HCT116 (cell line): ENCODE data around the gene AKR1A1. TPM values are rescaled to one million over a fixed set of nuclear protein-coding genes. Genes with fewer than 3 reads are reported as not detected.
A peak's percentile ranks its signal among the peaks of the same experiment; 100 is the strongest.

Experiments used
- ATAC-seq: fragments of 200-7000 bp; cut with Tn5 transposase; 2 replicates; pipeline ENCODE4 v1.9.1; 2020; ENCODE audit warnings: mild to moderate bottlenecking, moderate library complexity
- BruUV-seq: library from RNA; stranded (reverse); fragments of 400-500 nt; replicated peaks from 2 replicates; lab custom pipeline; 2021; lab: Mats Ljungman, UMichigan
- CTCF ChIA-PET: fragments of 300-600 bp; sonication (Branson Sonifier 250); formaldehyde crosslinking; loops from one replicate; lab custom pipeline; 2021; ENCODE audit warnings: antibody characterized with exemption; lab: Charles Lee
- POLR2A ChIA-PET: fragments of 300-600, 350-600 bp; sonication (Branson Sonifier 250); formaldehyde crosslinking; loops from one replicate; lab custom pipeline; 2021; ENCODE audit warnings: antibody characterized with exemption; lab: Charles Lee
- RAD21 ChIA-PET, 2 experiments: fragments of 300-600 bp; sonication (Branson Sonifier 250); formaldehyde crosslinking; loops; one replicate each; lab custom pipeline; 2023; ENCODE audit warnings: low total read pairs in 2 of 2; ENCODE audit not compliant: uncharacterized antibody in 2 of 2, unreplicated experiment in 2 of 2, low non-redundant PET in 1 of 2; lab: Charles Lee
- DNase-seq: peaks from one replicate; pipeline ENCODE4 v3.0.0-alpha.2; 2010; ENCODE audit warnings: low read depth, low spot score
- H2AFZ ChIP-seq: fragments of 200-600 bp; shearing (Covaris generic), sonication (generic); 2 replicates; pipeline ENCODE4 v1.6.1; 2017; ENCODE audit warnings: low read depth, mixed run types, mixed read lengths, antibody characterized with exemption, low read length; ENCODE audit not compliant: poor library complexity, severe bottlenecking
- H3K27ac ChIP-seq: 2 replicates; pipeline ENCODE4 v1.5.1; 2012; ENCODE audit warnings: low read depth, low read length
- H3K27me3 ChIP-seq: fragments of 200-600 bp; sonication (generic); 2 replicates; pipeline ENCODE4 v1.6.1; 2016; ENCODE audit warnings: mixed run types, low read length, mixed read lengths; ENCODE audit not compliant: insufficient read depth
- H3K36me3 ChIP-seq, 2 experiments: fragments of 200-500 bp in 1 of 2; fragments of 200-600 bp in 1 of 2; sonication (Bioruptor generic) in 1 of 2; sonication (generic) in 1 of 2; 2 replicates each; pipeline versions ENCODE4 v1.5.1 to v1.6.1; 2014 to 2016; ENCODE audit warnings: low read length in 2 of 2, inconsistent platforms in 1 of 2, mixed read lengths in 1 of 2, mixed run types in 1 of 2; ENCODE audit not compliant: insufficient read depth in 2 of 2, control insufficient read depth in 1 of 2
- H3K4me1 ChIP-seq, 2 experiments: fragments of 200-600 bp in 1 of 2; sonication (generic) in 1 of 2; 2 replicates each; pipeline versions ENCODE4 v1.5.1 to v1.6.1; 2012 to 2017; ENCODE audit warnings: low read length in 2 of 2, inconsistent platforms in 1 of 2, mild to moderate bottlenecking in 1 of 2, mixed read lengths in 1 of 2, mixed run types in 1 of 2, moderate library complexity in 1 of 2; ENCODE audit not compliant: insufficient read depth in 2 of 2, control insufficient read depth in 1 of 2
- H3K4me2 ChIP-seq: fragments of 200-600 bp; sonication (generic); 2 replicates; pipeline ENCODE4 v1.6.1; 2017; ENCODE audit warnings: mixed run types, low read length, mixed read lengths
- H3K4me3 ChIP-seq, 2 experiments: fragments of 200-600 bp in 1 of 2; sonication (generic) in 1 of 2; replicated peaks in 1 of 2; 2 replicates each; pipeline ENCODE4 v1.5.1; 2011 to 2016; ENCODE audit warnings: low read length in 2 of 2, control low read depth in 1 of 2, low read depth in 1 of 2, mild to moderate bottlenecking in 1 of 2, mixed read lengths in 1 of 2, mixed run types in 1 of 2
- H3K79me2 ChIP-seq: fragments of 200-600 bp; sonication (generic); 2 replicates; pipeline ENCODE4 v1.6.1; 2017; ENCODE audit warnings: mild to moderate bottlenecking, mixed run types, low read length, moderate library complexity, mixed read lengths; ENCODE audit not compliant: insufficient read depth
- H3K9ac ChIP-seq: fragments of 200-600 bp; sonication (generic); 2 replicates; pipeline ENCODE4 v1.6.1; 2016; ENCODE audit warnings: low read length, mixed read lengths
- H3K9me2 ChIP-seq: fragments of 200-600 bp; sonication (generic), shearing (Covaris generic); 2 replicates; pipeline ENCODE4 v1.6.1; 2017; ENCODE audit warnings: mixed run types, mild to moderate bottlenecking, moderate library complexity; ENCODE audit not compliant: insufficient read depth
- H3K9me3 ChIP-seq, 2 experiments: fragments of 200-500 bp in 1 of 2; fragments of 200-600 bp in 1 of 2; sonication (Bioruptor generic) in 1 of 2; sonication (generic) in 1 of 2; 2 replicates each; pipeline ENCODE4 v1.6.1; 2014 to 2017; ENCODE audit warnings: low read length in 2 of 2, mixed read lengths in 2 of 2, inconsistent platforms in 1 of 2, low read depth in 1 of 2, mild to moderate bottlenecking in 1 of 2, mixed run types in 1 of 2, moderate library complexity in 1 of 2; ENCODE audit not compliant: control insufficient read depth in 1 of 2, insufficient read depth in 1 of 2
- H4K20me1 ChIP-seq: fragments of 200-600 bp; sonication (generic), shearing (Covaris generic); 2 replicates; pipeline ENCODE4 v1.6.1; 2017; ENCODE audit warnings: mixed run types, mild to moderate bottlenecking, moderate library complexity; ENCODE audit not compliant: insufficient read depth
- CBX3 ChIP-seq: IDR thresholded peaks from 2 replicates; pipeline ENCODE4 v1.6.1; 2012; ENCODE audit warnings: low read depth
- EGR1 ChIP-seq: IDR thresholded peaks from 2 replicates; pipeline ENCODE4 v1.6.1; 2012; ENCODE audit warnings: low read depth
- ELF1 ChIP-seq: IDR thresholded peaks from 2 replicates; pipeline ENCODE4 v1.6.1; 2012; ENCODE audit warnings: low read depth, borderline replicate concordance
- POLR2A ChIP-seq: IDR thresholded peaks from 2 replicates; pipeline ENCODE4 v1.7.0; 2011; ENCODE audit warnings: borderline replicate concordance; ENCODE audit not compliant: insufficient read depth, insufficient read length; ENCODE audit errors: extremely low read depth
- POLR2AphosphoS5 ChIP-seq: IDR thresholded peaks from 2 replicates; pipeline ENCODE4 v1.6.1; 2011; ENCODE audit warnings: mild to moderate bottlenecking, low read depth, low read length, moderate library complexity
- RAD21 ChIP-seq: IDR thresholded peaks from 2 replicates; pipeline ENCODE4 v1.6.1; 2012; ENCODE audit warnings: low read depth, mild to moderate bottlenecking
- SIN3A ChIP-seq: IDR thresholded peaks from 2 replicates; pipeline ENCODE4 v1.6.1; 2012; ENCODE audit warnings: low read depth
- SP1 ChIP-seq: IDR thresholded peaks from 2 replicates; pipeline ENCODE4 v1.6.1; 2012; ENCODE audit warnings: low read depth
- TCF7L2 ChIP-seq: IDR thresholded peaks from 2 replicates; pipeline ENCODE4 v1.7.0; 2011; ENCODE audit warnings: borderline replicate concordance, inconsistent platforms; ENCODE audit not compliant: insufficient read depth, insufficient read length; ENCODE audit errors: extremely low read depth
- YY1 ChIP-seq: IDR thresholded peaks from 2 replicates; pipeline ENCODE4 v1.6.1; 2011; ENCODE audit warnings: low read length, low read depth, moderate library complexity, mild to moderate bottlenecking; ENCODE audit not compliant: insufficient replicate concordance; ENCODE audit errors: extremely low read depth
- ZFX ChIP-seq: fragments of 450-650 bp; IDR thresholded peaks from 2 replicates; pipeline ENCODE4 v1.6.1; 2017
- intact Hi-C: fragments of 100-400 bp; cut with micrococcal nuclease; formaldehyde crosslinking; loops from 2 replicates; pipeline ENCODE4 v1.10.0; 2022
- total RNA-seq: library from RNA; stranded (reverse); gene quantifications from one replicate; pipeline ENCODE4 v1.2.1, GENCODE V29; 2021; ENCODE audit not compliant: unreplicated experiment
- TF ChIP-seq, protein P1 (sequence below): IDR thresholded peaks from 2 replicates; pipeline ENCODE4 v1.6.1; 2012
- TF ChIP-seq, protein P2 (sequence below): IDR thresholded peaks from 2 replicates; pipeline ENCODE4 v1.6.1; 2012

The AKR1A1 gene
- total RNA-seq, 1 experiment from 2014 or later, result 199 TPM

DNA sequence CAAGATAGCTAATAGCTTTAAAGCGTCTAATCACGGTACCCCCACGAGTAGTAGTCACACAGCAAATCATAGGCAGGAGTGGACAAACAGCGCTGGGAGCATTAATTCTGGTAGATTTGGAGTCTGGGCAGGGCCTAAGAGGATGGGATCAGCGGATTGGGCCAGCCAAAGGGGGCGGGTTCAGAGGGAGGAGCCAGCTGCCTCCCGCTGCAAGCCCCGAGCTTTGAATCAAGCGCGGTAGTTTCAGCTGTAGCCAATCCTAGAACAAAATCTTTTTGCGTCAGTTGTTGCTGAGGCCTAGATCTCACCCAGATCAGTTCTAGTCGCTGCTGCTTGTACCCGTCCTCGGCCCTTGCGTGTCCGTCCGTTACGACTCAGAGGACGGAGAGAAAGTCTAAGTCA, 32.6 kb downstream of the AKR1A1 start:
- intact Hi-C loops, result loop anchor here (10.0 kb wide), 1 partner anchor 302 kb away; no protein-coding TSS in a partner anchor
- Histone ChIP-seq H3K4me1 (peaks cover 10 to 19% of the 10 kb centered on the region in 2 experiments), H3K79me2 (peaks cover 43% of the 10 kb centered on the region), H3K9me2 (no peaks in the 10 kb centered on the region), H2AFZ (peak overlapping the region; percentile 97), H3K36me3 (peaks cover 0 to 17% of the 10 kb centered on the region in 2 experiments; a peak in 1 of 4 replicates), H3K27me3 (no peaks in the 10 kb centered on the region), H3K4me3 (peak overlapping the region; percentile 98 to 99), H3K27ac (peak overlapping the region; percentile 87), H4K20me1 (peaks cover 25% of the 10 kb centered on the region; the same call in 1 of the 2 replicates), H3K4me2 (peak overlapping the region; percentile 98), H3K9ac (peak overlapping the region; percentile 99), H3K9me3 (no peaks in the 10 kb centered on the region)
- CTCF ChIA-PET, result interaction anchor here (0.9 kb wide), 2 partner anchors 13 to 70 kb away, joined by 3 to 4 read pairs; no protein-coding TSS in a partner anchor
- peak; percentile 88 for ATAC-seq
- POLR2A ChIA-PET, result interaction anchor here (0.6 to 1.8 kb wide), 15 partner anchors 8 to 862 kb away, joined by 3 to 7 read pairs (median 4); partner anchors contain the start of genes CCDC163, HECTD3, MMACHC and PRDX1
- BruUV-seq, result TSS peak; percentile 81
- RAD21 ChIA-PET, result no interaction called here
- TF ChIP-seq TCF7L2 (peak; percentile 6), CBX3 (no peak)
- DNase-seq, result peak; percentile 95

DNA sequence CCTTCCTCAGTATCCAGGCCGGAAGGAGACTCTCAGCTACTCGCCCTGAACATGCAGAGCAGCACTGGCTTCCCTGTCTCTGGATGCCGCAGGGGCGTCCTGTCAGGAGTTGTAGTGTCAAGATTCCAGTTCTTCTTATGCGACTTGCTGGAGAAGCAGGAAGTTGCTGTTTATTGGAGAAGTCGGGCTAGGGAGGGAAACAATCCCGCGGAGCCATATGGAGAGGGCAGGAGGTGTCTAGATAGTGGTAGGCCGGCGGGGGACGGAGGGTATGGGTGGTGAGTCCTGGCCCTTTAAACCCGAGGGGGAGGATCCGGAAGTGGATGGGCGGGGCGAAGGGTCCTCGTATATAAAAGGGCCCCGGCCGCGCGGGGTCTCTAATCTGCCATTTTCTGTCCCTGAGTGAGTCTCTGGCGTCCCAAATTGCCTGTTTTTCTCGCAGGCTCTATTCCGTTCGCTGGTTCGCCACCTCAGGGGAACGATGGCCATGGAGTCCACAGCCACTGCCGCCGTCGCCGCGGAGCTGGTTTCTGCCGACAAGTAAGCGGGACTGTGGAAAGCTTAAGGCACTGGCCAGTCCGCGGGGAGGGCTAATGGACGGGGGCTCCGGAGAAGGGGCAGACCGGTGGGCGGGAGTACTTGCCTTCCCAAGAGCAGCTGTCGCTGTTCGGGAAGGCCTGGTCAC, 33.2 kb downstream of the AKR1A1 start, which contains the start of gene NASP:
Gene NASP, plus strand, starts transcription at position 376 of the 685 bp plus-strand sequence. Its CDS starts 106 bp downstream, at position 482.
- Histone ChIP-seq H3K4me2 (peak within 1 kb of the TSS; percentile 98), H4K20me1 (peaks cover 25% of the 10 kb centered on the region; the same call in 1 of the 2 replicates), H3K9ac (peak within 1 kb of the TSS; percentile 99), H3K4me3 (peak within 1 kb of the TSS; percentile 98 to 99), H3K9me2 (no peaks in the 10 kb centered on the region), H3K36me3 (peaks cover 0 to 17% of the 10 kb centered on the region in 2 experiments; a peak in 1 of 4 replicates), H3K27ac (peak within 1 kb of the TSS; percentile 87), H3K27me3 (no peaks in the 10 kb centered on the region), H3K4me1 (peaks cover 10 to 19% of the 10 kb centered on the region in 2 experiments), H2AFZ (peak within 1 kb of the TSS; percentile 97), H3K9me3 (no peaks in the 10 kb centered on the region), H3K79me2 (peaks cover 48% of the 10 kb centered on the region)
- CTCF ChIA-PET, result interaction anchor here (0.9 kb wide), 2 partner anchors 14 to 71 kb away, joined by 3 to 4 read pairs; no protein-coding TSS in a partner anchor
- ATAC-seq (peak; percentile 75), DNase-seq (peak; percentile 63)
- no TSS peak for BruUV-seq
- POLR2A ChIA-PET, result interaction anchor here (0.6 to 1.8 kb wide), 19 partner anchors 8 to 862 kb away, joined by 3 to 7 read pairs (median 3); partner anchors contain the start of genes CCDC163, HECTD3, MMACHC and PRDX1
- intact Hi-C loops, result loop anchor here (10.0 kb wide), 1 partner anchor 301 kb away; no protein-coding TSS in a partner anchor
- RAD21 ChIA-PET, result no interaction called here
- peak; percentile 80 for TF ChIP-seq YY1
- TF ChIP-seq POLR2AphosphoS5, result peak; percentile 99
- no peak for TF ChIP-seq EGR1
- TF ChIP-seq SIN3A, result peak; percentile 84
- TF ChIP-seq ZFX, result 0 out of 2 replicates have a peak, but pooled peaks have one; percentile 19
- peak; percentile 98 for TF ChIP-seq POLR2A
- TF ChIP-seq, protein P1, sequence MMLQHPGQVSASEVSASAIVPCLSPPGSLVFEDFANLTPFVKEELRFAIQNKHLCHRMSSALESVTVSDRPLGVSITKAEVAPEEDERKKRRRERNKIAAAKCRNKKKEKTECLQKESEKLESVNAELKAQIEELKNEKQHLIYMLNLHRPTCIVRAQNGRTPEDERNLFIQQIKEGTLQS, result no peak
- TF ChIP-seq, protein P2, sequence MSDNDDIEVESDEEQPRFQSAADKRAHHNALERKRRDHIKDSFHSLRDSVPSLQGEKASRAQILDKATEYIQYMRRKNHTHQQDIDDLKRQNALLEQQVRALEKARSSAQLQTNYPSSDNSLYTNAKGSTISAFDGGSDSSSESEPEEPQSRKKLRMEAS, result peak; percentile 63; the same call in 1 of the 2 replicates
- TF ChIP-seq TCF7L2, result peak; percentile 10
- TF ChIP-seq ELF1, result peak; percentile 37; the same call in 1 of the 2 replicates
- TF ChIP-seq SP1, result peak; percentile 72
- no peak for TF ChIP-seq RAD21
